Gastrocnemius medialis (tissue), 4 donors: ENCODE data around the gene LHFPL2.

Experiments
- POLR2A ChIP-seq, 2 donors: fragments of 450-650 bp; IDR thresholded peaks; one replicate each; pipeline ENCODE4 v1.6.1; 2017; ENCODE audit warnings: antibody characterized with exemption in 2 of 2, mild to moderate bottlenecking in 2 of 2, moderate library complexity in 2 of 2
- TF ChIP-seq, protein P1 (sequence below), 5 experiments: fragments of 450-650 bp in 3 of 5; fragments of 200-600 bp in 2 of 5; sonication (generic) in 2 of 5; IDR thresholded peaks in 4 of 5; conservative IDR thresholded peaks in 1 of 5; 1 replicate in 4 of 5; 2 replicates in 1 of 5; pipeline ENCODE4 v1.5.1; 2016 to 2019; ENCODE audit warnings: antibody characterized with exemption in 5 of 5, mild to moderate bottlenecking in 3 of 5, moderate library complexity in 3 of 5

DNA sequence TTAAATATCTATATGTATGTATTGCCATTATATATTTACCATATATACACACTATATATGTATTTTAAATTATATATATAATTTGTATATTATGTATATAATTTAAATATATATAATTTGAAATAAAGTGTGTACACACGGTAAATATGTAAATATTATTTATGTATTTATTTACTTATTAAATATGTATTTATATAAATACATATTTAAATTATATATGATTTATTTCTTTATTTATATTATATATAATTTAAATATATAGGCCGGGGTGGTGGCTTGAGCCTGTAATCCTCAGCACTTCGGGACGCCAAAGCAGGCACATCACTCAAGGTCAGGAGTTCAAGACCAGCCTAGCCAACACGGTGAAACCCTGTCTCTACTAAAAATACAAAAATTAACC lies 31.3 kb upstream of the LHFPL2 start:
- TF ChIP-seq, protein P1, sequence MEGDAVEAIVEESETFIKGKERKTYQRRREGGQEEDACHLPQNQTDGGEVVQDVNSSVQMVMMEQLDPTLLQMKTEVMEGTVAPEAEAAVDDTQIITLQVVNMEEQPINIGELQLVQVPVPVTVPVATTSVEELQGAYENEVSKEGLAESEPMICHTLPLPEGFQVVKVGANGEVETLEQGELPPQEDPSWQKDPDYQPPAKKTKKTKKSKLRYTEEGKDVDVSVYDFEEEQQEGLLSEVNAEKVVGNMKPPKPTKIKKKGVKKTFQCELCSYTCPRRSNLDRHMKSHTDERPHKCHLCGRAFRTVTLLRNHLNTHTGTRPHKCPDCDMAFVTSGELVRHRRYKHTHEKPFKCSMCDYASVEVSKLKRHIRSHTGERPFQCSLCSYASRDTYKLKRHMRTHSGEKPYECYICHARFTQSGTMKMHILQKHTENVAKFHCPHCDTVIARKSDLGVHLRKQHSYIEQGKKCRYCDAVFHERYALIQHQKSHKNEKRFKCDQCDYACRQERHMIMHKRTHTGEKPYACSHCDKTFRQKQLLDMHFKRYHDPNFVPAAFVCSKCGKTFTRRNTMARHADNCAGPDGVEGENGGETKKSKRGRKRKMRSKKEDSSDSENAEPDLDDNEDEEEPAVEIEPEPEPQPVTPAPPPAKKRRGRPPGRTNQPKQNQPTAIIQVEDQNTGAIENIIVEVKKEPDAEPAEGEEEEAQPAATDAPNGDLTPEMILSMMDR (IDR thresholded peaks at IDR 0.05 in 4 of 5, conservative IDR thresholded peaks at IDR 0.05 in 1 of 5) = no peak
- TF ChIP-seq POLR2A (IDR thresholded peaks at IDR 0.05) = no peak
